Measurements from ENCODE around the gene PPP1R9A.

The PPP1R9A gene

DNA sequence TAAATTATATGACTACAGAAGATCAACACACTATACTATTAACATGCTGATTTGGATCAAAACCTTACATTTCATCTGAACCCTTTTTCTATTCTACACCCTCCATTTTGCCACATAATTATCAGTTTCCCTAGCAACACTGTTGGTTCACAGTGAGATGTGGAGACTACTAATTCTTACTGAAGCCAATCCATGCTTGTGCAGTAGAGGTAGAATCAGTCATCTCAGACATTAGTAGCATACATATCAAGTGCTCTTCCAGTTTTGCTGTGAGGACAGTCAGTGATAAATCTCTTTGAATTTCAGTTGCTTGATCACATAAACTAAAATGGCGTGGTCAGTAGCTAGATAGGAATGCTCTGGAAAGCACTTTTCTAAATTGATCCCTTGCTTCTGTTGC lies 346.6 kb downstream of the PPP1R9A start:
- Mint-ChIP-seq H3K4me3 (no peak overlapping the region), H3K9me3 (no peaks in the 10 kb centered on the region), H3K36me3 (ENCODE audit: low read depth) (no peaks in the 10 kb centered on the region), H3K4me1 (ENCODE audit: low read depth) (no peaks in the 10 kb centered on the region), H3K27ac (no peak overlapping the region), H3K27me3 (ENCODE audit: low read depth) (no peaks in the 10 kb centered on the region)
- no peak for DNase-seq (ENCODE audit: low spot score)

DNA sequence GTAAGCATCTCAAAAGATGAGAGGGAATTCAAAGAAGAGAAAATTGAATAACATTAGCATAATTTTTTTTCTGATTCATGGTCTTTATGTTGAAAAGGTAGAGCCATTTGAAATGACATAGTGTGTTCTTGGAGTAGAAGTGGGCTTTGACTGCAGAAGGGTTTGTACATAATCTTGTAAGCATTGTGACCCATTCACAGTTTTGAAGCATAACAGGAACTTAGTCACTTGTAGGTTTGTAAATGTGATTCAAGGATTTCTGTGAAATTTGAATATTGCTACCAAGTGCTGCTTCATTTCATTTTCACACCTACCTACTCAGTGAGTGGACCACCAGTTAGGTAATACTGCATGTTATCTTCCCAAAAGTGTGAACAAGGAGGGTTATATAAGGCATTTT lies 348.3 kb downstream of the PPP1R9A start:
- Mint-ChIP-seq H3K27me3 (ENCODE audit: low read depth) (no peaks in the 10 kb centered on the region), H3K36me3 (ENCODE audit: low read depth) (no peaks in the 10 kb centered on the region), H3K9me3 (no peaks in the 10 kb centered on the region), H3K4me3 (no peak overlapping the region), H3K27ac (no peak overlapping the region), H3K4me1 (ENCODE audit: low read depth) (no peaks in the 10 kb centered on the region)
- DNase-seq (ENCODE audit: low spot score) = no peak

GRCh38 chr7:95261895-95262415 lies 354.6 kb downstream of the PPP1R9A start:
- H3K4me1 Mint-ChIP-seq (ENCODE audit: low read depth) = no peaks in the 10 kb centered on the region
- H3K27ac Mint-ChIP-seq = no peak overlapping the region
- H3K36me3 Mint-ChIP-seq (ENCODE audit: low read depth) = no peaks in the 10 kb centered on the region
- no peak overlapping the region for H3K4me3 Mint-ChIP-seq
- H3K27me3 Mint-ChIP-seq (ENCODE audit: low read depth) = no peaks in the 10 kb centered on the region
- no peaks in the 10 kb centered on the region for H3K9me3 Mint-ChIP-seq
- no peak for DNase-seq (ENCODE audit: low spot score)

GRCh38 chr7:95262875-95263274 lies 355.5 kb downstream of the PPP1R9A start:
- Mint-ChIP-seq H3K9me3 (no peaks in the 10 kb centered on the region), H3K4me1 (ENCODE audit: low read depth) (no peaks in the 10 kb centered on the region), H3K27me3 (ENCODE audit: low read depth) (no peaks in the 10 kb centered on the region), H3K36me3 (ENCODE audit: low read depth) (no peaks in the 10 kb centered on the region), H3K4me3 (no peak overlapping the region), H3K27ac (no peak overlapping the region)
- no peak for DNase-seq (ENCODE audit: low spot score)

- H3K27me3 Mint-ChIP-seq (ENCODE audit: low read depth) = no peaks in the 10 kb centered on the region
- H3K27ac Mint-ChIP-seq = no peak overlapping the region
- no peaks in the 10 kb centered on the region for H3K9me3 Mint-ChIP-seq
- no peak for DNase-seq (ENCODE audit: low spot score)
- H3K4me3 Mint-ChIP-seq = no peak overlapping the region
- no peaks in the 10 kb centered on the region for H3K4me1 Mint-ChIP-seq (ENCODE audit: low read depth)
- H3K36me3 Mint-ChIP-seq (ENCODE audit: low read depth) = no peaks in the 10 kb centered on the region
Measured at GRCh38 chr7:95263785-95264362, 356.5 kb downstream of the PPP1R9A start.

DNA sequence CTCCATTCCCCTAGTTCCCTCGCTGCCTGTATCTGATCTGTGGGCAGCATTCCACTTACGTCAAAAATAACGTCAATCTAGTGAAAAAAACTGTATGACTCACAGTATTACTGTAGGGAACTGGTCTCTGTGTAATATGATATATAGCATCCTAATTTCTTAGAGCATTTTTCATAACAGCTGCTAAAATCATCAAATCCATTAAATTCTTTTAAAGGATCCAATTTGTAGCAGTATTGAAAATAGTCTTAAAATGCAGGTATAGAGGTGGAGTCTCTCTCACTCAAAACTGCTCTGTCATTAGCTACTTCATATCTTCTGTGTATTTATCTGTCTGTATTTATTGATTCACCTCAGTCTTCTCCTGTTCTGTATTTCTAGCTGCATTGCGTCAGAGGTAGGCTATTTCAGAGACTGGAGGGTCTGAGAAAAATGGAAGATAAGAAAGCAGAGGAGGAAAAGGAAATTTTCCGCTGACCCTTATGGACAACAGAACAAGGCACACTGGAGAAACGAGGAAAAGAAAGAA lies 357.0 kb downstream of the PPP1R9A start:
- no peak for DNase-seq (ENCODE audit: low spot score)
- H3K4me1 Mint-ChIP-seq (ENCODE audit: low read depth) = no peaks in the 10 kb centered on the region
- no peak overlapping the region for H3K4me3 Mint-ChIP-seq
- H3K36me3 Mint-ChIP-seq (ENCODE audit: low read depth) = no peaks in the 10 kb centered on the region
- H3K27me3 Mint-ChIP-seq (ENCODE audit: low read depth) = no peaks in the 10 kb centered on the region
- H3K9me3 Mint-ChIP-seq = no peaks in the 10 kb centered on the region
- no peak overlapping the region for H3K27ac Mint-ChIP-seq

DNA sequence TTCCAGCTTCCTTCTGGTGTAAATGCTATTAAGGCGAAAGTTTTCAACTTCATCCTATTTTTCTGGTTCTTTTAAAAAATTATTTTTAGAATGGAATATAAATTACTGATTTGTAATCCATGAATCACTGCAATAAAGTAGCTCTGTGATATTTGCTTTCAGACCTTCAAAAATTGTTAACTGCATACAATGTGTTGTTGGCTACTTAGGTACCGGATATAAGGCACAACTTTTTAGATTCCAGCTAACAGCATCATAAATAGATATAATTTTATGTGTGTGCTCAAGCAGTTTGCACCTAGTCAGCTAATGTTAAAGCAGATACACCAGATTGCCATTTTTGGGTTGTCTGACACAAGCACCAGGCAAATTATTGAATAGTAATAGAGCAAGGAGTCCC lies 358.2 kb downstream of the PPP1R9A start:
- DNase-seq (ENCODE audit: low spot score) = no peak
- H3K36me3 Mint-ChIP-seq (ENCODE audit: low read depth) = no peaks in the 10 kb centered on the region
- no peaks in the 10 kb centered on the region for H3K27me3 Mint-ChIP-seq (ENCODE audit: low read depth)
- no peak overlapping the region for H3K27ac Mint-ChIP-seq
- H3K9me3 Mint-ChIP-seq = no peaks in the 10 kb centered on the region
- H3K4me3 Mint-ChIP-seq = no peak overlapping the region
- no peaks in the 10 kb centered on the region for H3K4me1 Mint-ChIP-seq (ENCODE audit: low read depth)

GRCh38 chr7:95267754-95268153 lies 360.4 kb downstream of the PPP1R9A start:
- Mint-ChIP-seq H3K4me1 (ENCODE audit: low read depth) (no peaks in the 10 kb centered on the region), H3K27ac (no peak overlapping the region), H3K9me3 (no peaks in the 10 kb centered on the region), H3K27me3 (ENCODE audit: low read depth) (no peaks in the 10 kb centered on the region), H3K36me3 (ENCODE audit: low read depth) (no peaks in the 10 kb centered on the region), H3K4me3 (no peak overlapping the region)
- DNase-seq (ENCODE audit: low spot score) = no peak

DNA sequence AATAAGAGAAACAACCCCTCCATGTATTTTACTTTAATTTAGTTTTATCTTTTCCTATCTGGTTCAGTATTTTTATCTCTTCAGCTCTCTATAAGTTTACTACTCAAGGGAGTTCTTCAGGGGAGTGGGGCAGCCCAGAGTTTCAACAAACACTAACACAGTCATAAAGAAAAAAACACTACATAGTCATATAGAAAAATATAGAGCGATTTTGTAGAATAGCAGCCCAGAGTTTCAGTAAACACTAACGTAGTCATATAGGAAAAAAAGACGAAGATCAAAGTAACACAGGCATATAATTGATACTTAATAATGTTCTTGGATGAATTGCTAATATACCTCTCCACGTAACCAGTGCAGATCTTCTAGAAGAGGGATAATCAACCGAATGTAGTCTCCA lies 362.2 kb downstream of the PPP1R9A start:
- Mint-ChIP-seq H3K9me3 (no peaks in the 10 kb centered on the region), H3K27me3 (ENCODE audit: low read depth) (no peaks in the 10 kb centered on the region), H3K36me3 (ENCODE audit: low read depth) (no peaks in the 10 kb centered on the region), H3K4me3 (no peak overlapping the region), H3K4me1 (ENCODE audit: low read depth) (no peaks in the 10 kb centered on the region), H3K27ac (no peak overlapping the region)
- no peak for DNase-seq (ENCODE audit: low spot score)

- H3K36me3 Mint-ChIP-seq (ENCODE audit: low read depth) = no peaks in the 10 kb centered on the region
- peaks cover 2% of the 10 kb centered on the region for H3K27me3 Mint-ChIP-seq (ENCODE audit: low read depth)
- no peak for DNase-seq (ENCODE audit: low spot score)
- no peak overlapping the region for H3K4me3 Mint-ChIP-seq
- no peaks in the 10 kb centered on the region for H3K4me1 Mint-ChIP-seq (ENCODE audit: low read depth)
- H3K27ac Mint-ChIP-seq = no peak overlapping the region
- no peaks in the 10 kb centered on the region for H3K9me3 Mint-ChIP-seq
Measured at GRCh38 chr7:95276114-95276513, 368.7 kb downstream of the PPP1R9A start.

- peaks cover 7% of the 10 kb centered on the region for H3K27me3 Mint-ChIP-seq (ENCODE audit: low read depth)
- no peak for DNase-seq (ENCODE audit: low spot score)
- no peaks in the 10 kb centered on the region for H3K9me3 Mint-ChIP-seq
- no peak overlapping the region for H3K4me3 Mint-ChIP-seq
- H3K36me3 Mint-ChIP-seq (ENCODE audit: low read depth) = no peaks in the 10 kb centered on the region
- no peaks in the 10 kb centered on the region for H3K4me1 Mint-ChIP-seq (ENCODE audit: low read depth)
- no peak overlapping the region for H3K27ac Mint-ChIP-seq
Measured at GRCh38 chr7:95279417-95279816, 372.0 kb downstream of the PPP1R9A start.

DNA sequence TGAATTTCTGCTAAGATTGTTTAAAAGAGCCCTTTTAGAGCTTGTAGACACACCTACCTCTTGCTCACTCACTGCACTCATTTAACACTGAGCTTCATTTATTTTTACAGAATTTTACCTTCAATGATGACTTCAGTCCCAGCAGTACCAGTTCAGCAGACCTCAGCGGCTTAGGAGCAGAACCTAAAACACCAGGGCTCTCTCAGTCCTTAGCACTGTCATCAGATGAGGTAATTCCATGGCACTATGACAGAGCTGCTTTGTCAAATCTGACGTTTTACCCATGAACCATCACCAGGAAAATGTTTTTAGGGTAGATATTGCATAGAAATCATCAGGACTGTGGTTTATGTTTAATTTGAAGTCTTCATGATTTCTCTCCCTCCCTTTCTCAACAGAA lies 378.7 kb downstream of the PPP1R9A start:
- no peak for DNase-seq (ENCODE audit: low spot score)
- H3K36me3 Mint-ChIP-seq (ENCODE audit: low read depth) = no peaks in the 10 kb centered on the region
- H3K27ac Mint-ChIP-seq = no peak overlapping the region
- H3K4me3 Mint-ChIP-seq = no peak overlapping the region
- H3K27me3 Mint-ChIP-seq (ENCODE audit: low read depth) = peaks cover 8% of the 10 kb centered on the region
- no peaks in the 10 kb centered on the region for H3K4me1 Mint-ChIP-seq (ENCODE audit: low read depth)
- no peaks in the 10 kb centered on the region for H3K9me3 Mint-ChIP-seq

DNA sequence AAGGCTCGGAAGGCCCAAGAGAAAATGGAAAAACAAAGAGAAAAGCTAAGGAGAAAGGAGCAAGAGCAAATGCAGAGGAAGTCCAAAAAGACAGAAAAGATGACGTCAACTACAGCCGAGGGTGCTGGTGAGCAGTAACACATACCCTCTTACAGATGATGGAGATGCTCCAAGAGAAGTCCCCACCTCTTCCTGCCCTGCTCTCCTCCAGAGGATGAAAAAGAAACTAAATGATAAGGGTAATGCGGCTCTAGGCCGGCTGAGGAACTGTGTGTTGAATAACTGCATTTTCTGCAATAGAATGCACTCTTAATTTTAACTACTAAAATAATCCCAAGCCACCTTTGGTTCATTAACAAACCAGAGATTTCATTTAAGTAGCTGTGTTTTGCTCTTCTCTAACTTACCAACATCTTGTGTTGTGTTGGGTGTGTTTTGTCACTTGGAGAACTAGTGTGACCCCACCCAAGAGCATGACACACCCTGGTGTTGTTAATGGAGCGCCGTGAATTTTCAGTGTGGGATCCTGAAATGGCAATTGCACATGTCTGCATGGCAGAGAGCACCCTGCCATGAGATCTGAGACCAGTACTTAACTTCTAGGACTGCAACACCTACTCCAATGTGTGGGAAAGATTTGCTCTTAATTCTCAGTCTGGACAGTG lies 382.9 kb downstream of the PPP1R9A start:
- H3K27ac Mint-ChIP-seq = no peak overlapping the region
- peaks cover 3% of the 10 kb centered on the region for H3K27me3 Mint-ChIP-seq (ENCODE audit: low read depth)
- no peaks in the 10 kb centered on the region for H3K9me3 Mint-ChIP-seq
- no peaks in the 10 kb centered on the region for H3K4me1 Mint-ChIP-seq (ENCODE audit: low read depth)
- no peak for DNase-seq (ENCODE audit: low spot score)
- H3K4me3 Mint-ChIP-seq = no peak overlapping the region
- no peaks in the 10 kb centered on the region for H3K36me3 Mint-ChIP-seq (ENCODE audit: low read depth)

GRCh38 chr7:95295397-95295796 lies 388.0 kb downstream of the PPP1R9A start:
- DNase-seq (ENCODE audit: low spot score) = no peak
- Mint-ChIP-seq H3K4me1 (ENCODE audit: low read depth) (no peaks in the 10 kb centered on the region), H3K4me3 (no peak overlapping the region), H3K36me3 (ENCODE audit: low read depth) (no peaks in the 10 kb centered on the region), H3K27me3 (ENCODE audit: low read depth) (no peaks in the 10 kb centered on the region), H3K9me3 (no peaks in the 10 kb centered on the region), H3K27ac (no peak overlapping the region)

DNA sequence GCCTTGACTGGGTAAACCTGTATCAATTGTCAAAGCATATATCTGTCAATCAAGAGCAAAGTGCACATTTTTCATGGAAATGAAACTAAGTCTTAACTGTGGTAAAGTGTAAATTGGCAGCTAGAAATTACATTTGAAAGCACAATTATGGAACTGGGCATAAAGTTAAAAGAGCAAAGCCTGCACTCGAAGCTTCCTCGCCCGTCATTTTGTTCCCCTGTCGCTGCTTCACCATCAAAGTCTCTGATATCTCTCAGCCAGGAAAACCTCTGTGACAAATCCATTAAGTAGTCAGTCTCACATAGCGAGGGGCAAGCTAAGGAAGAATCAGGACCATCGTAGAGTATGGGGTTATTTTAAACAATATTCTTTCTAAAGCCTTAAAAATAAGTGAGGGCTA lies 389.1 kb downstream of the PPP1R9A start:
- Mint-ChIP-seq H3K4me3 (no peak overlapping the region), H3K4me1 (ENCODE audit: low read depth) (no peaks in the 10 kb centered on the region), H3K27me3 (ENCODE audit: low read depth) (no peaks in the 10 kb centered on the region), H3K9me3 (no peaks in the 10 kb centered on the region), H3K27ac (no peak overlapping the region), H3K36me3 (ENCODE audit: low read depth) (no peaks in the 10 kb centered on the region)
- DNase-seq (ENCODE audit: low spot score) = no peak
